Middle frontal gyrus (tissue), 1 donor: ENCODE data around the gene URB1.
"Not testable (repeated sequence)": the region's sequence is repeated elsewhere in the genome, so short reads cannot be mapped to it uniquely, and the experiment has no call there.

Source experiments
- DNase-seq: peaks from one replicate; pipeline ENCODE4 v3.0.0-alpha.2; 2015; ENCODE audit warnings: low spot score; ENCODE audit errors: extremely low spot score

Gene URB1

DNA sequence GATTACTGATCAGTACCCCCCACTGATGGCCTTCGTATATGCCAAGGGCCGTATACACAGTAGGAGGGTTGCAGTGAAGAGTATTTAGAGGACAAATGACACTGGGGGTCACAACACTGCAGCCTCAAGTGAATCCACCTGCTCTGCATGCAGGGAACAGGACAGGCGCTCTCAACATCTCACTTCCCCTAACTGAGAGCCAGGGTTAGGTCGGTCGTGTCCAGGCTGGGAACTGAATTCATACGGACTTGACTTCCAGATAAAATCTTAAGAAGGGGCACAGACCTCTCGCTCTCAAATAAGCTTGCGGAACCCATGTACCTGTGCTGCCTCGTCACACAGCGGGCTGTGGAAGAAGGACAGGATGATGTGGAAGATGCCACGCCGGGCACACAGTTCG, 71.3 kb downstream of the URB1 start:
- DNase-seq = no peak

DNA sequence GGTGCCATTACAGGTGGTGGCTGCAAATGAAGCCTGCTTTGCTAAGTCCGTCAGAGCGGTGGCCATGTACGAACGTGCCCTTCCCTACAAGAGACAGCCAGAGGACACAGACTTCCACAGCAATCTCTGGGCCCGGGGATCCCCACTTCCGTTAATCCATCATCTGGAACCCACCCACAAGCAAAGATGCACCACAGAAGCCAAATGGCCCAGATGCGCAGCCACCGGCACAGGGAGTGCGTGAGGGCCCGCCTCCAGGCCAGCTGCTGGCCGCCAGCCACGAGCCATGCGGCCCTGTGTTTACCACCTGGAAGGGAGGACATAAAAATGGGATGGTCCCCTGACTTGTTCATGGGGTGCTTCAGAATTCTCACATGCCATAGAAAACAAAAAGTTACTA, 72.1 kb downstream of the URB1 start:
- no peak for DNase-seq

DNA sequence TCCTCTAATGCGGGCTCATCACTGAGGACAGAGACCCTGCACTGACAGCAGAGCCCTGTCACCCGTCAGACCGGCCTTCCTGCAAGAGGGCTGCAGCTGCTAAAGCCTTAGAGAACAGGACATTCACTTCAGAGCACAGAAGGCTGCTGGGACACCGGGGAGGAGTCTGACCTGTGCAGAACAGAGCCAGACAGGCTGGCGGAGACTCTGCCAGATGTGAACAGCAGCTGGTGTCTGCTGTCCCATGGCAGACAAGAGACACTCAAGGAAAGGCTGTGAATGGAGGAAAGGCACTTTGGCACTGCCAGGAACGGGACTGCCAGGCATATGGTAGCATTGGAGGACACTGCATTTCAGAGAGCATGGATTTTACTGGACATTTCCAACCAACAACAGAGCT, 72.8 kb downstream of the URB1 start:
- DNase-seq = no peak

DNA sequence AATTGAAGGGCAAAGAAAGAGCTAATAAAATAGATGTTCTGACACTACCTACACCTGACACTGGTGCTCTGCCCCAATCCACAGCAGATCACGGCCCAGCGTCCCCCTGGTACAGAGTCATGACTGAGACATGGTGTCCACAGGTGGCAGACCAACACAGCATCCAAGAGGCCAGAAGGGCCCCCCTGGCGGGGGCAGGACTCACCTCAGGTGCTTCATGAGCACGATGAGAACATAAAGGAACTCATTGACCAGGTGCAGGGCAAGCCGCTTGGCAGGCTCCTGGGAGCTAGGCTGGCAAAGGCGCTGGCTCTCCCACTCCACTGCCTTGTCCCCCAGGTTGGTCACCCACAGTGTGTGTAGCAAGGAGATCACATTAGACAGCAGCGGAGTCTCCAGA, 73.8 kb downstream of the URB1 start:
- no peak for DNase-seq

DNA sequence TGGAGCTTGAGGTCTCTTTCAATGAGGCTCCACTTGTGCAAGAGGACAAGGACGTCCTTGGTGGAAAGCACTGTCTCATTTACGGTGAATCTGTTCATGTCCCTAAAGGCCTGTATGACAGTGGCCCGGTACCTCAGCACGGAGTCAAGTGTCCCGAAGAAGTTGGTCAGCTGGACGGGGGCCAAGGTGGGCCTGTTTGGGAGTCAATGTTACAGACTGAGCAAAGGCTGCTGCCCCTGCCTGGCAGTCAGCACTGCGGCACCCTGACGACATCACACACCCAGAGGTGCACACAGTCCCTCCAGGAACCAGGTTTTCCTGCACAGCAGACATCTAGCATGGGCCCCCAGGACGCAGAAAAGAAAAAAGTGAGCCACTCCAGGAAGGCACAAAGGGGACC, 75.1 kb downstream of the URB1 start:
- no peak for DNase-seq

DNA sequence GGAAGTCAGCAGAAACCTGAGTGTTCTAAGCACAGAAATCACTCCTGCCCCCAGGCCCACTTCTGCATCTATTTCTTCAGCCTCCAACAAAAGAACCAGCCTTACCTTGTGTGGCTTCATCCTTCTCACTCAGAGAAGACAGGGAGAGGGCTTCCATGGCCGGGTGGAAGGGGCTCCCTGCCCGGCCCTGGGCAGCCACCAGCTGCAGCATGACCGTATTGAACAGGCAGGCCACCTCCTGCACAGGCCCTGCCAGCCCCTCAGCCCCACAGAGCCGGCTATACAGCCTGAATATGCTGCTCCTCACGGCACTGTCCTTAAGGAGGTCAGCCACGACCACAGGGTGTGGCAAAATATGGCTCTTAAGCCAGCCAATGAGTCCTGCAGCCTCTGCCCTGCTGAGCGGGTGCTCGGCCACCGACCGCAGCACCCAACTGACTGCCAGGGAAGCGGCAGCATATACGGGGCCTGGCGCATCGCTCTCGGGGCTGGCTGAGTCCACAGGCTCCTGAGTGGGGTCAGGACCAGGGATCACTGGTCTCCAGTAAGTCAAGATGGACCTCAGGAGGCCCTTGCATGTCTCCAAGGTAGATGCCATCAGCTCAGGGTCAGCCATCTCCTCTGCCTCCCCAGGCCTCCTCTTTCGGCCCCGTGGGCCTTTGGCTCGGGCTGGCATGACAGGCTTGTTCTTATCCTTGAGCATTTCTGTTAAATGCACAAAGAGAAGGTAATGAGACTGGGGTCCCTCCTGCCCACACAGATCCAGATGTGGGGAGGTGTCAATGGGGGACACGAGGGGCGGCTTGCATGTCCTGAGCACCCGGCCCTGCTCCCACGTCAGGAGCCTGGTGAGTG, 76.2 kb downstream of the URB1 start:
- DNase-seq = no peak

DNA sequence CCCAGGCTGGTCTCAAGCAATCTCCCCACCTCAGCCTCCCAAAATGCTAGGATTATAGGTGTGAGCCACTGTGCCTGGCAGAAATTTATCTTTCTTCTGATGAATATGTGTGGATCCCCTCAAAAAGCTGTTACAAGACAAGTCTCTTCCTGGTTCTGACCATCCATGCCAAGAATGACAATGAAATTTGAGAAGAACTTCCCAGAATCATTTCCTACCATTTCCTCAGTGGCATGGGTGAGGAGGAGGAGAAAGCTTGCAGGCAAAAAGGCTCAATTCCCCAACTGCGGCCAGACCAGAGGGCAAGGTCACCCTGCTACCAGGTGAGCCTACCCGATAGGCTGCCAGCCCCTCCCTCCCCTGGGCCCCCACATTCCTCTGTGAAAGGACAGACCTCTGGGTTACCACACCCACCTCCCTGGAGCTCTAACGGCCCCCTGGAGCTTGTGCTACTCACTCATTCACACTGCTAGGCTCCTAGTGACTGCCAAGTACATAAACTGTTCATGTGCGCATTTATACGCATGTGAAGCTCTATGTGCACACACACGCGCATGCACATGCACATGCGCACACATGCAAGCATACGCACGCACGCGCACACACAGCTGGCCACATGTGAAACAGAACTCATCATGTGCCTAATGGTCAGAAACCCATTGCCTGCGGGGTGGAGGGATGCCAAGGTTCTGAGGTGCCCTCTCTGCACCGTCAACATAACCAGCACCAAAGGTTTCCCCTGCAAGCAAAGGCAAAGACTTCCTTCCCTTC, 77.1 kb downstream of the URB1 start:
- DNase-seq = no peak

DNA sequence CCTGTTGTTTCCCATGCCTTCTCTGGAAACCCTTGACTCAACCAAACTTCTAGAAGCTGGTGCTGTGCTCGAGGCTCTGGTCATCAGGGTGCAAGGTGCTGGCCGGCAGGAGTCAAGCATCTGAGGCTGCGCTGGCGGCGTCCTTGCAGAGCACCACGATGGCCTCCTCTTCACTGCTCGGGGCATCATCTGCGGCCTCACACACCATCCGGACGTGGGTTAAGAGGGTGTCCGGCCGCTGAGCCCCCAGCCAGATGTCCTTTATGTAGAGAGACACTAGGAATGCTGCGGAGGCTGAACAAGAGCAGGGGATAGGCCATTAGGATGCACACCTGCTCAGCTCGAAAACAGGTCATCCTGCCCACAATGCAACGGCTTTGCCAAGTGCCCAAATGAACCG, 78.0 kb downstream of the URB1 start:
- no peak for DNase-seq

DNA sequence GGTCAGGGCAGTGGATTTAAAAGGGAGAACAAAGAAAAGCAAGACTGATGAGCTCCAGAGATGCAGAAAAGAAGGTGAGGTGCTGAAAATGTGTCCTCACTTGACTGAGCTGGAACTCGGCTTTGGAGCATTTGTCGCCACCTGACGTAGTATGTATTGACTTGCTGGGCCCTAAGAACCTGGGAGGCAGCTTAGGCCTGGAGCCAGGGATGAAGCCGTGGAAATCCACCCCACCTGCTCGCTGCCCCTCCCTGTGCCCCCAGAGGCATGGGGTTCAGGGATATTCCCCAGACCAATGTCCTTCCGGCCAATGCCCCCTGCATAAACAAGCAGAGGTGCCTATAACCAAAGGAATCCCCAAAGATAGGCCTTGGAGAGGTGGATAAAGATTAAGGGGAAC, 79.8 kb downstream of the URB1 start:
- DNase-seq = no peak

DNA sequence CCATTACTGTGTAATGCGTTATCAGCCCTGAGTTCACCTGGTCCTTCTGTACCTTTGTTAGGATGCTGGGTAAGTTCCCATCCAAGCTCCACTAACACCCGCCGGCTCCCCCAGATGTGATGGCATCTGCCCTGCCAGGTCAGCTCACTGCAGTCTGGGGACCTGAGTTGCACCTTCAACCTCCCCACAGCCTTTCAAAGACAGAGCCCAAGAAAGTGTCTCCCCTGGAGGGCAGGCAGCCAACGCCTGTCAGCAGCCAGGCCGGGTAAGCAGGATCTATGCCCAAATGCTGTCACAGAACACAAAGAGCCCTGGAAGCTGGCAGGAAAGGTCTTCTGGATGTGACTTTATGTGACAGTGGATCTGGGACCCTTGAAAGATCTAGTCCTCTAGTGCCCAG, 80.5 kb downstream of the URB1 start:
- no peak for DNase-seq

DNA sequence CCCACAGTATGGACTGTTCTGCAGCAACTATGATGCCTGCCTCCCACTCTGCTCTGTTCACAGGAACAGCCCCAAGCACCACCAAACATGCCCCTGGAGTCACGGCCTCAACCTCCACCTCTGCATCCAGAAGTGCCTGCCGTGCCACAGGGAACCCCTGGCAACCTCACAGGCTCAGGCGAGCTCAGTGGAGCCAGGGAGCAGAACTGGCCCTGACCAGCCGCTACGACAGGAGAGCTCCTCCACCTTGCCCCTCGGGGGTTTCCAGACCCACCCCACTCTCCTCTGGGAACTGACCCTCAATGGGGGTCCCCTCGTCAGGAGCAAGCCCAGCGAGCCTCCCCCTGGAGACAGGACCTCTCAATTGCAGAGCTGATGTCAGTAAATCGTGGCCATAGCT, 81.2 kb downstream of the URB1 start:
- DNase-seq = no peak

DNA sequence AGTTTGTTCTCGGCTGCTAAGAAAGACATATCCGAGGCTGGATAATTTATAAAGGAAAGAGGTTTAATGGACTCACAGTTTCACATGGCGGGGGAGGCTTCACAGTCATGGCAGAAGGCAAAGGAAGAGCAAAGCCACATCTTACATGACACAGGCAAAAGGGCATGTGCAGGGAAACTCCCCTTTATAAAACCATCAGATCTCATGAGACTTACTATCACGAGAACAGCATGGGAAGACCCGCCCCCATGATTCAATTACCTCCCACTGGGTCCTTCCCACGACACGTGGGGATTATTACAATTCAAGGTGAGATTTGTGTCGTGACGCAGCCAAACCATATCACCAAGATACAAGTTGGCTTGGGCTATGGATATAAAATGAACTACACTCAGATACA, 81.8 kb downstream of the URB1 start:
- not testable (repeated sequence) for DNase-seq

DNA sequence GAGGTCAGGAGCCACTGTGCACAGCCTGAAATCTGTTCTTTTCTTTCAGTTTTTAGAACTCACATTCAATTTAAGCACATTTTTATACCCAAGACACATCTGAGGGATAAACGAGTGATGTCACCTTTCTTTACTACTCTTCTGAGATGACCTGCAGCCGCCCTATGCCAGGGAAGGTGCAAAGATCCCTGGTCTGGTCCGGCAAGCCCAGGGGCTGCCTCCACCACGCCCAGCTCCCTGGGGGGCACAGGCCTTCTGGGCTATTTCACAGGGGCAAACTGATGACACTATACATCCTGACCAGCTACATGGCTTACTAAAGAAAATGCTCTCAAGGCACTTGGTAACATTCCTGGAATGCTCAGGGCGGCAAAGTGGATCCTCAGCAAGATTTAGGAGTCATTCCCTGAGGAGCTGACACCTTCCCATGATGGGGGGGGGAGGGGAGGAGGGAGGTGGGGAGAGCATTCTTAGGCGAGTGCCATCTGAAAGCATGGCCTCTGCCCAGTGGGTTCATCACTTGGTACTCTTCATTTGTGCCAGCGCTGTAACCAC, 82.8 kb downstream of the URB1 start:
- DNase-seq = no peak

DNA sequence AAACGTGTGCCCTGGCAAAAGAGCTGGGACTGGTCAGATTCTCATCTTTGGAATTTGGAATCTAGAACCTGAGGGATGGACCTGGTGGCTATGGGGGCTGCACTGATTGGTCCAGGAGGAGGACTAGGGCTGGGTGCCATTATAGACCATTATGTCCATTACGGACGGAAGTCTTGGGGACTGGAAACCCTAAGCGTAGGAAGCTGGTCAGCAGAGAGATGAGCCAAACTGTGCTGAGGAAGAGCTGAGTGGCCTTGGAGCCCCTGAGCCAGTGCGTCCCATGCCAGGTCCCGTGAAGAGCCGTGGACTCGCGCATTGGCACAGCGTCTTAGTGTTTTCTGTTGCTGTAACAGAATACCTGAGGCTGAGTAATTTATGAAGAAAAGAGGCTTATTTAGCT, 84.1 kb downstream of the URB1 start:
- no peak for DNase-seq

DNA sequence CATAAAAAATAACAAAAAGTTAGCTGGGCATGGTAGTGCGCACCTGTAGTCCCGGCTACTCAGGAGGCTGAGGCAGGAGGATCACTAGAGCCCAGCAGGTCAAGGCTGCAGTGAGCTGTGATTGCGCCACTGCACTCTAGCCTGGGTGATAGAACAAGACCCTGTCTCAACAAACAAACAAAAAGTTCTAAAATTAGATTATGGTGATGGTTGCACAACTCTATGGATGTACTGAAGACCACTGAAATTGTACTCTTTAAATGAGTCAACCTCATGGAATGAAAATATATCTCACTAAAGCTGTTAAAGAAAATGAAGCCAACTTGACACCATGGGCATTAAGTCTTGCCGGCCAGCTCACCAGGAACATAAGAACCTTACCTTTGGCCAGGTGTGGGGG, 85.1 kb downstream of the URB1 start:
- no peak for DNase-seq

DNA sequence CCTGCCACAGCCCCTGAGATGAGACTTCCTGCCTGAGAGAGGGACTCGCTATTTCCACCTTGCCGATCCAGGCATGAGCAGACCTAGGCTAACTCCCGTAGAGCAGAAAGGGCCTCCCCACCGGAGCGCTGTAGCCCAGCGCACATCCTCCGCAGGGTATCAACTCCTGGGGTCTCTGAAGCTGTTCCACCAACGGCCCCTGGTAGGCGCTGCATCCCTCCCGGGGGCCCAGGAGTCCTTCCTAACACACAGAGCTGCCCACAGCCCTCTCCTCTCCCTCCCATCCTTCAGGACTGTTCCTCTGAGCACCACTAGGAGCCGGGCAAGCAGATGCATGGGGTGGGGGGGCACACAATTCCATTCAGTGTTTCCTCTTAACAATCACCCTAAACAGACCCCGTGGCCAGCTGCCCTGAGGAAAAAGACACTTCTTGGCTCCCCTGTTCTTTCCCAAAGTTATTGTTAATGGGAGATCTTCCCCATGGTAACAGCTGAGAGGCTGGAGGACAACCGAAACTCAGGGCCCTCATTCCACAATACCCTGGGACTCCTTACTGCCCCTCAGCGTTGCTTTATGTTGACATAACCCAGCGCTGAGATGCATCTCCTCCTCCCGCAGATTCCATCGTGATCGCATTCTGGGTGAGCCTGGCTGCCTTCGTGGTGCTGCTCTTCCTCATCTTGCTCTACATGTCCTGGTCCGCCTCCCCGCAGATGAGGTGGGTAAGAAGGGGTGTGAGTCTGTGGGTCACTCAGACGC, 86.6 kb downstream of the URB1 start:
- DNase-seq = peak; percentile 42

DNA sequence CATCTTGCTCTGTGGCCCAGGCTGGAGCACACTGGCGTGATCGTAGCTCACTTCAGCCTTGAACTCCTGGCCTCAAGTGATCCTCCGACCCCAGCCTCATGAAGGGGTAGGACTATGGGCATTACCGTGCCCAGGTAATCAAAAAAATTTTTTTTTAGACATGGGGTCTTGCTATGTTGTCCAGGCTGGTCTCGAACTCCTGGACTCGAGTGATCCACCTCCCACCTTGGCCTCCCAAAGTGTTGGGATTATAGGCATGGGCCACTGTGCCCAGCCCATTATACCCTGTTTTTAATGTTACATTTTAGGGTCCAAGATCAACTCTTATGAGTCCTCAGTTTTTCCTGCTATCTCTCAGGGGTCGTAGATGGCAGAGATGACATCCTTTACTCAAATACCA, 87.8 kb downstream of the URB1 start:
- no peak for DNase-seq

DNA sequence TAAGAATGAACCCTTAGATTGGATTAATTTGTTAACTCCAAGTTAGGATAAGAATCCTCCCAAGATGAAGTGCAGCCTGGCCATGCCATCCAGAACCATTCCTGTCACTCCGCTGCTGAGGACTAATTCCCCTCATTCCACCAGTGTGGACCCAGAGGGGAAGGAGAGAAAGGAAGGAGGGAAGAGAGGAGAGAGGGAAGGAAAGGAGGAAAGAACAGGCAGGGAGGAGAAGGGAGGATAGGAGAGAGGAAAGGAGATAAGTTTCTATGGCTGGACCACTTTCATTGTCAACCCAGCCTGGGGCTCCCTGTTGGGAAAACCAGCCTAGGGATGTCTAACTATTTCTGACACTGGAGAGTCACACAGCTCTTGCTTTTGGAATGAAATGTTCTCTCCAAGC, 89.4 kb downstream of the URB1 start:
- DNase-seq = no peak

DNA sequence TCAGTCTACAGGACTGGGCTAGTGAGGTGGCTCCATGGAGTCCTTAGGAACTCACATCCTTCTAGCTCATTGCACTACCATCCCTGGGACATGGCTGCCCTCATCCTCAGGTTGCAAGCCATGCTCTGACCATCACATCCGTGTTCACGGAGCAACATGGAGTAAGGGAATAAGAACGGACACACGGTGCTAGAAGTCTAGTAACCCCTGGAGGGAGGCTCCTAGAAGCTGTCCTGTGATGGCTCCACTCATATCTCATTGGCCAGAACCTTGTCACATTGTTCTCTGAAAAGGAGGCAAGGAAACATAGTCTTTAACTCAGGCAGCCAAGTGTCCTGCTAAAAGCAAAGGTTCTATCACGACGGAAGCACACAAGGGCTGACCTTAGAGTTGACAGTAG, 90.3 kb downstream of the URB1 start:
- no peak for DNase-seq

DNA sequence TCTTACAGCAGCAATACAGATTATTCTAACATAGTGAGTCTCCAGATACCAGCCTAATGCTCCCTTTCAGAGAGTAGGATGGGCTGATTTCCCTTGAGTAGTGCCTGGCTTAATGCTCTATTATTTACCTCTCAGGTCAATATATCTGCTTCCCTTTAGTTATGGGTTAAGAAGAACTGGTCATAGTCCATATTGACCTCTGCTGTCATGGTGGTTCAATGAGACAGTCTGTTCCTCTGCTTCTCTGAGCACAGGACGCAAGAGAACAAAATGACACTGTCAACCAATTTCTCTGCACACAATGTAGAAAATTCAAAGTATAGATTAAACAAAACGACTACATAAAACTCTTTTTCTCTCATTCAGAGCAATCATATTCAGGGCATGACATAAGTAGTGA, 91.2 kb downstream of the URB1 start:
- no peak for DNase-seq

DNA sequence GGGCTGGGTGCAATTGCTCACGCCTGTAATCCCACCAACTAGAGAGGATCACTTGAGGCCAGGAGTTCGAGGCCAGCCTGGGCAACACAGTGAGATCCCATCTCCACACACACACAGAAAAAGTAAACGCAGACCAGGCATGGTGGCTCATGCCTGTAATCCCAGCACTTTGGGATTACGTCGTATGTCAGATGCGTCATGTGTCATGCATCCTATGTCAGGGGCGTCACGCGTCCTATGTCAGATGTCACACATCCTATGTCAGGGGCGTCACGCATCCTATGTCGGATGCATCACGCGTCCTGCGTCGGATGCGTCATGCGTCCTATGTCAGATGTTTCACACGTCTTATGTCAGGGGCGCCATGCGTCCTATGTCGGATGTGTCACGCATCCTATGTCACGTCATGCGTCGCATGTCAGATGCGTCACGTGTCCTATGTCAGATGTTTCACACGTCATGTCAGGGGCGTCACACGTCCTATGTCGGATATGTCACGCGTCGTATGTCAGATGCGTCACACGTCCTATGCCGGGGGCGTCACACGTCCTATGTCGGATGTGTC, 92.6 kb downstream of the URB1 start:
- no peak for DNase-seq

DNA sequence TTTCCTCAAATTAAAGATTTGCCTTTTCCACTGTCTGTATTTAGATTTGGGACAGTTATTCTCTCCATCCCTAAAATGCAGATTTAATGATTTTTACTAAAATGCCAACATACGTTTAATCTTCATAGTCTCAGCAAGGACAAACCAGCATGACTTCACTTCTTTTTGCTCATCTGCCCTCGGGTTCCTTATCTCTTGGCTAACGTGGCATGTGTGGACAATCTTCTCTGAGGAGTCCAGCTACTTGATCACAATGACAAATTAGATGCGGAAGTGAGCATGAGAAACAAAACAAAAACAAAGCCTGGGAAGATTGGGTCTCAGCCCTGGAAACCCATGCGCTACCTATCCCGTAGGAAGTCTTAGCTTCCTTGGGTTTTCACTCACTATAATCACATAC, 93.1 kb downstream of the URB1 start:
- no peak for DNase-seq
